Parathyroid adenoma (tissue), 2 donors: ENCODE data around the gene EFHD1.

Experiments used
- H2AFZ ChIP-seq: fragments of 300-600 bp; sonication (generic); one replicate; pipeline ENCODE4 v1.7.0; 2017; ENCODE audit warnings: antibody characterized with exemption, mild to moderate bottlenecking
- H3K27ac ChIP-seq: fragments of 300-600 bp; sonication (generic); one replicate; pipeline ENCODE4 v1.7.0; 2017
- H3K27me3 ChIP-seq: fragments of 300-600 bp; sonication (generic); one replicate; pipeline ENCODE4 v1.7.0; 2017; ENCODE audit warnings: low read length; ENCODE audit not compliant: control insufficient read depth, insufficient read depth
- H3K36me3 ChIP-seq: fragments of 300-600 bp; sonication (generic); one replicate; pipeline ENCODE4 v1.7.0; 2017; ENCODE audit warnings: low read length; ENCODE audit not compliant: control insufficient read depth, insufficient read depth
- H3K4me1 ChIP-seq: fragments of 300-600 bp; sonication (generic); one replicate; pipeline ENCODE4 v1.7.0; 2017; ENCODE audit warnings: control low read depth
- H3K4me2 ChIP-seq: fragments of 300-600 bp; sonication (generic); one replicate; pipeline ENCODE4 v1.7.0; 2017; ENCODE audit warnings: low read length
- H3K4me3 ChIP-seq: fragments of 300-600 bp; sonication (generic); one replicate; pipeline ENCODE4 v1.7.0; 2017; ENCODE audit warnings: low read depth, low read length
- H3K79me2 ChIP-seq: fragments of 300-600 bp; sonication (generic); one replicate; pipeline ENCODE4 v1.7.0; 2017; ENCODE audit warnings: control low read depth
- H3K9ac ChIP-seq: fragments of 300-600 bp; sonication (generic); one replicate; pipeline ENCODE4 v1.7.0; 2017; ENCODE audit warnings: mild to moderate bottlenecking
- H3K9me3 ChIP-seq: fragments of 300-600 bp; sonication (generic); one replicate; pipeline ENCODE4 v1.7.0; 2017; ENCODE audit warnings: low read length; ENCODE audit not compliant: control insufficient read depth
- TF ChIP-seq, protein P1 (sequence below): fragments of 300-600 bp; sonication (generic); IDR thresholded peaks from one replicate; pipeline ENCODE4 v1.7.0; 2017; ENCODE audit warnings: antibody characterized with exemption, mild to moderate bottlenecking
- donor health status: primary hyperparathyroidism.

Gene EFHD1

DNA sequence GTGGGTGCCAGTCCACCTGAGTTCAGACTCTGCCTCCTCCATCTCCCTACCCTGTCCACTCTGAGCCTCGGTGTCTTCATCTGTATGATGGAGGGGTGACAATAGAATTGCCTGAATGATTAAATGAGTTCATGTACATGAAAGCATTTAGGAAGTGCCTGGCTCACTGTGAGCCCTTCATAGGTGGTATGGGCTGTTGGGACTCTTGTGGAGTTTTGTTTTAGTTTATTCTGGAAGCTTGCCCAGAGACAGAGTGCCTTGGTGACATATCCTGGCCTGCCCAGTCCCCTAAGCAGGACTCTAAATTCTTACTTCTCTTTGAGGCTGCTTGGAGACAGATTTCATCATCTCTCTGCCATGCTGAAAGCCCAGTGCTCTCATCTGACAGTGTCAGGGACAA is 39.2 kb downstream of the EFHD1 start:
- H3K27ac ChIP-seq, result no peak overlapping the region

DNA sequence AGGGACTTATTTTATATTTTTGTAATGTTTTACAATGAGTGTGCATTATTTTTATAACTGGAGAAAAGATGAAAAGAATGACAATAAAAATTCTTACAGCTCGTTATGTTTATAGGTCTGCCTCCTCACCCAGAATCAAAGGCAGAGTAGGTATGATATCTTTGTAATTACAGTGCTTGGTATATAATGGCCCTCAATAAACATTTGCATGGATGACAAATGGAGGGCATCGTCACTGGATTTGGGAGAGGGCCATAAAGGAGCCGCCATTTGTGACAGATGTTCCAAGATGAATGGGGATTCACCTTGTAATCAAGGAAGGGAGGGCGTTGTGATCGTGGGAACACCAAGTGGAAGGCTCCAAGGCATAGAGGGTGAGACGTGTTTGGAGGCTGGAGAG is 41.1 kb downstream of the EFHD1 start:
- H3K27me3 ChIP-seq, result no peaks in the 10 kb centered on the region
- H3K36me3 ChIP-seq, result no peaks in the 10 kb centered on the region
- H3K4me3 ChIP-seq, result no peak overlapping the region
- no peak overlapping the region for H2AFZ ChIP-seq
- no peaks in the 10 kb centered on the region for H3K79me2 ChIP-seq
- no peak overlapping the region for H3K27ac ChIP-seq
- TF ChIP-seq, protein P1, sequence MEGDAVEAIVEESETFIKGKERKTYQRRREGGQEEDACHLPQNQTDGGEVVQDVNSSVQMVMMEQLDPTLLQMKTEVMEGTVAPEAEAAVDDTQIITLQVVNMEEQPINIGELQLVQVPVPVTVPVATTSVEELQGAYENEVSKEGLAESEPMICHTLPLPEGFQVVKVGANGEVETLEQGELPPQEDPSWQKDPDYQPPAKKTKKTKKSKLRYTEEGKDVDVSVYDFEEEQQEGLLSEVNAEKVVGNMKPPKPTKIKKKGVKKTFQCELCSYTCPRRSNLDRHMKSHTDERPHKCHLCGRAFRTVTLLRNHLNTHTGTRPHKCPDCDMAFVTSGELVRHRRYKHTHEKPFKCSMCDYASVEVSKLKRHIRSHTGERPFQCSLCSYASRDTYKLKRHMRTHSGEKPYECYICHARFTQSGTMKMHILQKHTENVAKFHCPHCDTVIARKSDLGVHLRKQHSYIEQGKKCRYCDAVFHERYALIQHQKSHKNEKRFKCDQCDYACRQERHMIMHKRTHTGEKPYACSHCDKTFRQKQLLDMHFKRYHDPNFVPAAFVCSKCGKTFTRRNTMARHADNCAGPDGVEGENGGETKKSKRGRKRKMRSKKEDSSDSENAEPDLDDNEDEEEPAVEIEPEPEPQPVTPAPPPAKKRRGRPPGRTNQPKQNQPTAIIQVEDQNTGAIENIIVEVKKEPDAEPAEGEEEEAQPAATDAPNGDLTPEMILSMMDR, result no peak
- H3K9me3 ChIP-seq, result no peaks in the 10 kb centered on the region
- H3K4me2 ChIP-seq, result no peak overlapping the region
- H3K9ac ChIP-seq, result no peak overlapping the region
- no peaks in the 10 kb centered on the region for H3K4me1 ChIP-seq

More for the DNA sequence above, 39.2 kb downstream of the EFHD1 start:
- TF ChIP-seq, protein P1, result no peak
- no peaks in the 10 kb centered on the region for H3K36me3 ChIP-seq
- H3K4me3 ChIP-seq, result no peak overlapping the region
- H2AFZ ChIP-seq, result no peak overlapping the region
- H3K79me2 ChIP-seq, result no peaks in the 10 kb centered on the region
- no peaks in the 10 kb centered on the region for H3K9me3 ChIP-seq
- no peaks in the 10 kb centered on the region for H3K4me1 ChIP-seq
- no peak overlapping the region for H3K4me2 ChIP-seq
- H3K27me3 ChIP-seq, result no peaks in the 10 kb centered on the region
- no peak overlapping the region for H3K9ac ChIP-seq

DNA sequence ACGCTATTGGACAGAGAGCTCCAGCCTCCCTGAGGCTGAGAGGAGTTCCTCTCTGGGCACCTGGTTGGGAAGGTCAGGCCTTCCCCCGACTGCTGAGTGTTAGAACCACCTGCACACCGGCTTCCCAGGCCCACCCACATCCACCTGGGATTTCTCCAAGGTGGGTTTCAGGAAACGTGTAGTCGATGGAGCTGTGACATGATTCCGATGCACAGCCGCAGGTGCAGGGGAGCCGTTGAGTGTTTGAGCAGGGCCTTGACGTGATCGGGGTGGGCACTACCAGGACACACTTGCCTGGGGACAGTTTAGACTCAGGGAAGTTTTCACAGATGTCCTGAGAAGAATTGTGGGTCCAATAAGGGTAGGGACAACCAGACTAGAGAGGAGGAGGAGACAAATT is 42.0 kb downstream of the EFHD1 start:
- H2AFZ ChIP-seq, result no peak overlapping the region
- no peak overlapping the region for H3K4me3 ChIP-seq
- no peak overlapping the region for H3K9ac ChIP-seq
- H3K36me3 ChIP-seq, result no peaks in the 10 kb centered on the region
- H3K9me3 ChIP-seq, result no peaks in the 10 kb centered on the region
- no peak overlapping the region for H3K27ac ChIP-seq
- no peak overlapping the region for H3K4me2 ChIP-seq
- no peaks in the 10 kb centered on the region for H3K27me3 ChIP-seq
- no peaks in the 10 kb centered on the region for H3K79me2 ChIP-seq
- no peaks in the 10 kb centered on the region for H3K4me1 ChIP-seq
- TF ChIP-seq, protein P1, result no peak

DNA sequence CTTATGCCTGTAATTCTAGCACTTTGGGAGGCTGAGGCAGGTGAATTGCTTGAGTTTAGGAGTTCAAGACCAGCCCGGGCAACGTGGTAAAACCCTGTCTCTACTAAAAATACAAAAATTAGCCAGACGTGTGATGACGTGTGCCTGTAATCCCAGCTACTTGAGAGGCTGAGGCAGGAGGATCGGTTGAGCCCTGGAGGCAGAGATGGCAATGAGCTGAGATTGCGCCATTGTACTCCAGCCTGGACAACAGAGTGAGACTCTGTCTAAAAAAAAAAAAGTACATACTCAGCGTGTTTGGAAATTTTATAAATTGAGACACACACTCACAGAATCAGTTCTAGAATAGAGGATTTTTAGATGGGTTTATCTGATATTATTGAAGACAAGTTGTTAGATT is 46.6 kb downstream of the EFHD1 start:
- Histone ChIP-seq H3K27me3 (no peaks in the 10 kb centered on the region), H3K4me1 (no peaks in the 10 kb centered on the region), H2AFZ (no peak overlapping the region), H3K9ac (no peak overlapping the region), H3K4me2 (no peak overlapping the region), H3K4me3 (no peak overlapping the region), H3K79me2 (no peaks in the 10 kb centered on the region), H3K9me3 (no peaks in the 10 kb centered on the region), H3K27ac (no peak overlapping the region), H3K36me3 (no peaks in the 10 kb centered on the region)
- TF ChIP-seq, protein P1, result no peak

DNA sequence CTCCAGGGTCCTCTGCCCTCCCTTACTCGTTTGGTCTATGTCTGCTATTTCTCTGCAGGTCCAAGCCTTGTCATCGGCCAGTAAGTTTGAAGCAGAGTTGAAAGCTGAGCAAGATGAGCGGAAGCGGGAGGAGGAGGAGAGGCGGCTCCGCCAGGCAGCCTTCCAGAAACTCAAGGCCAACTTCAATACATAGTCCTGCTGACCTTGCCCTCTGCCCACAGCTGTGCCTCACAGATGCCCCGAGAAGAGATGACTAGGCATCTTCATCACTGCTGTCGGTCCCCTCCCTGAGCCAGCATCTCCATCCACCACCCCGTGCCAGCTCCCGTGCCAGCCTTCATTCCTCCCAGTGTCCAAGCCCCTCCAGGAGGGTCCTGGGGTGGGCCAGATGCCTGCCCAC is 48.1 kb downstream of the EFHD1 start:
- Histone ChIP-seq H3K9me3 (no peaks in the 10 kb centered on the region), H3K27me3 (no peaks in the 10 kb centered on the region), H3K9ac (no peak overlapping the region), H3K36me3 (no peaks in the 10 kb centered on the region), H3K4me3 (no peak overlapping the region), H3K4me2 (no peak overlapping the region), H3K4me1 (no peaks in the 10 kb centered on the region), H2AFZ (no peak overlapping the region), H3K27ac (no peak overlapping the region), H3K79me2 (no peaks in the 10 kb centered on the region)
- TF ChIP-seq, protein P1, result no peak
